ENCODE data around the gene FAM184B. TPM values are rescaled to one million over a fixed set of nuclear protein-coding genes. Genes with fewer than 3 reads are reported as not detected.

FAM184B gene
- total RNA-seq, 1 experiment from 2014 or later = 0.07 TPM

- Histone ChIP-seq H3K4me3 (replicated peaks in 1 of 2; ENCODE audit: low read depth in 1 of 2, low read length in 2 of 2) (no peak overlapping the region), H3K9me2 (ENCODE audit: insufficient read depth) (no peaks in the 10 kb centered on the region), H3K27ac (ENCODE audit: low read depth, low read length) (no peak overlapping the region), H3K9ac (ENCODE audit: low read length) (no peak overlapping the region), H4K20me1 (ENCODE audit: insufficient read depth) (no peaks in the 10 kb centered on the region), H3K27me3 (ENCODE audit: insufficient read depth, low read length) (no peaks in the 10 kb centered on the region), H3K4me1 (ENCODE audit: control insufficient read depth in 1 of 2, insufficient read depth in 2 of 2, low read length in 2 of 2) (no peaks in the 10 kb centered on the region), H2AFZ (ENCODE audit: low read depth, low read length, poor library complexity, severe bottlenecking) (no peak overlapping the region), H3K79me2 (ENCODE audit: insufficient read depth, low read length) (peaks cover 37% of the 10 kb centered on the region), H3K9me3 (ENCODE audit: control insufficient read depth in 1 of 2, insufficient read depth in 1 of 2, low read depth in 1 of 2, low read length in 2 of 2) (no peaks in the 10 kb centered on the region), H3K4me2 (ENCODE audit: low read length) (no peak overlapping the region), H3K36me3 (ENCODE audit: control insufficient read depth in 1 of 2, insufficient read depth in 2 of 2, low read length in 2 of 2) (peaks cover 50 to 63% of the 10 kb centered on the region in 2 experiments)
- 0 out of 2 replicates have a peak, but pooled peaks have one; percentile 34 for ATAC-seq
- POLR2A ChIA-PET = no interaction called here
- TF ChIP-seq EZH2 (IDR thresholded peaks at IDR 0.05) (no peak), SRF (IDR thresholded peaks at IDR 0.05; ENCODE audit: low read depth) (no peak), JUND (IDR thresholded peaks at IDR 0.05) (no peak), SP1 (IDR thresholded peaks at IDR 0.05; ENCODE audit: low read depth) (no peak), ZFX (IDR thresholded peaks at IDR 0.05) (no peak), CEBPB (IDR thresholded peaks at IDR 0.05; ENCODE audit: low read depth) (no peak), CTCF (IDR thresholded peaks at IDR 0.05 in 2 of 3, conservative IDR thresholded peaks at IDR 0.05 in 1 of 3; ENCODE audit: borderline replicate concordance in 1 of 3, insufficient read depth in 1 of 3, low read depth in 2 of 3, low read length in 2 of 3) (no peak), FOSL1 (IDR thresholded peaks at IDR 0.05; ENCODE audit: low read depth) (no peak)
- CTCF ChIA-PET = no interaction called here
- RAD21 ChIA-PET (ENCODE audit: low non-redundant PET in 1 of 2, low total read pairs in 2 of 2, uncharacterized antibody in 2 of 2, unreplicated experiment in 2 of 2) = no interaction called here
- DNase-seq (ENCODE audit: low read depth, low spot score) = no peak
- intact Hi-C loops (cut with micrococcal nuclease) = no loop called here
- no TSS peak for BruUV-seq (replicated peaks)
These were observed 151.2 kb downstream of the FAM184B start for GRCh38 chr4:17630228-17630627.

- BruUV-seq (replicated peaks) = no TSS peak
- H4K20me1 ChIP-seq (ENCODE audit: insufficient read depth) = no peaks in the 10 kb centered on the region
- H3K36me3 ChIP-seq (ENCODE audit: control insufficient read depth in 1 of 2, insufficient read depth in 2 of 2, low read length in 2 of 2) = peaks cover 70 to 72% of the 10 kb centered on the region in 2 experiments
- POLR2A ChIA-PET = no interaction called here
- H3K27ac ChIP-seq (ENCODE audit: low read depth, low read length) = no peak overlapping the region
- no peaks in the 10 kb centered on the region for H3K27me3 ChIP-seq (ENCODE audit: insufficient read depth, low read length)
- CTCF ChIA-PET = no interaction called here
- H3K4me3 ChIP-seq (replicated peaks in 1 of 2; ENCODE audit: low read depth in 1 of 2, low read length in 2 of 2) = no peak overlapping the region
- peaks cover 66% of the 10 kb centered on the region for H3K79me2 ChIP-seq (ENCODE audit: insufficient read depth, low read length)
- no peak overlapping the region for H3K4me2 ChIP-seq (ENCODE audit: low read length)
- no peaks in the 10 kb centered on the region for H3K9me2 ChIP-seq (ENCODE audit: insufficient read depth)
- no peak overlapping the region for H3K9ac ChIP-seq (ENCODE audit: low read length)
- DNase-seq (ENCODE audit: low read depth, low spot score) (no peak), ATAC-seq (no peak)
- intact Hi-C loops (cut with micrococcal nuclease) = no loop called here
- no peaks in the 10 kb centered on the region for H3K4me1 ChIP-seq (ENCODE audit: control insufficient read depth in 1 of 2, insufficient read depth in 2 of 2, low read length in 2 of 2)
- H3K9me3 ChIP-seq (ENCODE audit: control insufficient read depth in 1 of 2, insufficient read depth in 1 of 2, low read depth in 1 of 2, low read length in 2 of 2) = no peaks in the 10 kb centered on the region
- RAD21 ChIA-PET (ENCODE audit: low non-redundant PET in 1 of 2, low total read pairs in 2 of 2, uncharacterized antibody in 2 of 2, unreplicated experiment in 2 of 2) = no interaction called here
- no peak overlapping the region for H2AFZ ChIP-seq (ENCODE audit: low read depth, low read length, poor library complexity, severe bottlenecking)
- TF ChIP-seq EZH2phosphoT487 (IDR thresholded peaks at IDR 0.05; ENCODE audit: borderline replicate concordance) (no peak), EZH2 (IDR thresholded peaks at IDR 0.05) (no peak), EGR1 (IDR thresholded peaks at IDR 0.05; ENCODE audit: low read depth) (no peak), POLR2AphosphoS5 (IDR thresholded peaks at IDR 0.05; ENCODE audit: low read depth, low read length) (no peak), SP1 (IDR thresholded peaks at IDR 0.05; ENCODE audit: low read depth) (no peak), FOSL1 (IDR thresholded peaks at IDR 0.05; ENCODE audit: low read depth) (no peak), CBX3 (IDR thresholded peaks at IDR 0.05; ENCODE audit: low read depth) (no peak), SRF (IDR thresholded peaks at IDR 0.05; ENCODE audit: low read depth) (no peak), REST (IDR thresholded peaks at IDR 0.05; ENCODE audit: low read depth) (no peak), JUND (IDR thresholded peaks at IDR 0.05) (no peak), TCF7L2 (IDR thresholded peaks at IDR 0.05; ENCODE audit: borderline replicate concordance, extremely low read depth, insufficient read depth, insufficient read length) (no peak), POLR2A (IDR thresholded peaks at IDR 0.05; ENCODE audit: borderline replicate concordance, extremely low read depth, insufficient read depth, insufficient read length) (no peak), YY1 (IDR thresholded peaks at IDR 0.05; ENCODE audit: extremely low read depth, insufficient replicate concordance, low read depth, low read length) (no peak)
- TF ChIP-seq, protein P1, sequence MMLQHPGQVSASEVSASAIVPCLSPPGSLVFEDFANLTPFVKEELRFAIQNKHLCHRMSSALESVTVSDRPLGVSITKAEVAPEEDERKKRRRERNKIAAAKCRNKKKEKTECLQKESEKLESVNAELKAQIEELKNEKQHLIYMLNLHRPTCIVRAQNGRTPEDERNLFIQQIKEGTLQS (IDR thresholded peaks at IDR 0.05) = no peak
These were observed 156.6 kb downstream of the FAM184B start for GRCh38 chr4:17624821-17625220.

Measured in HCT116 (cell line).